ENCODE data around the gene RITA1. TPM values are rescaled to one million over a fixed set of nuclear protein-coding genes. Genes with fewer than 3 reads are reported as not detected.
"Not testable (repeated sequence)": the region's sequence is repeated elsewhere in the genome, so short reads cannot be mapped to it uniquely, and the experiment has no call there.

The RITA1 gene
- polyA plus RNA-seq, 2 of the 4 experiments (the other 2 are of a cell fraction), result 18.6 to 20.5 TPM

DNA sequence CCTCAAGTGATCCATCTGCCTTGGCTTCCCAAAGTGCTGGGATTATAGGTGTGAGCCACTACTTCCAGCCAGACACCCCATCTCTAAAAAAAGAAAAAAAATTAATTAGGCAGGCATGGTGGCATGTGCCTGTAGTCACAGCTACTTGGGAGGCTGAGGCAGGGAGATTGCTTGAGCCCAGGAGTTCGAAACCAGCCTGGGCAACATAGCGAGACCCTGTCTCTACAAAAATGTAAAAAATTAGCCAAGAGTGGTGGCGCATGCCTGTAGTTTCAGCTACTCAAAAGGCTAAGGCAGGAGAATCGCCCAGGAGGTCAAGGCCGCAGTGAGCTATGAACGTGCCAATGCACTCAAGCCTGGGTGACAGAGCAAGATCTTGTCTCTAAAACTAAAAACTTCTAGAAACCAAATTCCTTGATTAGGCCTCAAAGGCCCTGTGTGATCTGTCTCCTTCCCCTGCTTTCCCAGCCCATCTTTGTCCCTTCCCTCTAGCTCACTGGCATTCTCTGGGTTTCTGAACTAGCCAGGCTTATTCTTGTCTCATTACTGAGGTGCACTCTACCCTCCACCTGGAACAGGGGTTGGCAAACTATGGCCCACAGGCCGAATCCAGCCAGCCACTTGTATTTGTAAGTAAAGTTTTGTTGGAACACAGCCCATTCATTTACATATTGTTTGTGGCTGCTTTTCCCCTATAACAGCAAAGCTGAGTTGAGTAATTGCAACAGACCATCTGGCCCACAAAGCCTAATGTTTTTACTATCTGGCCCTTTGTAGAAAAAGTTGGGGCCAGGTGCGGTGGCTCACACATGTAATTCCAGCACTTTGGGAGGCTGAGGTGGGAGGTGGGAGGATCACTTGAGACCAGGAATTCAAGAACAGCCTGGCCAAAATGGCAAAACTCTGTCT lies 18.6 kb downstream of the RITA1 start (continued):
- no peak for TF ChIP-seq RAD21 (conservative IDR thresholded peaks at IDR 0.05 in 1 of 2, IDR thresholded peaks at IDR 0.05 in 1 of 2)
- TF ChIP-seq JUN (IDR thresholded peaks at IDR 0.05), result no peak
- no peak for TF ChIP-seq MAX (IDR thresholded peaks at IDR 0.05)
- no peak for TF ChIP-seq RNF2 (IDR thresholded peaks at IDR 0.05; ENCODE audit: borderline replicate concordance, low read depth)
- no peak for TF ChIP-seq PHF8 (IDR thresholded peaks at IDR 0.05; ENCODE audit: borderline replicate concordance, low read depth)
- no peak for TF ChIP-seq TP53 (CRISPR knock-in tag; IDR thresholded peaks at IDR 0.05)
- no peak for TF ChIP-seq ZNF302 (CRISPR knock-in tag; IDR thresholded peaks at IDR 0.05)
- no peak for TF ChIP-seq BHLHE40 (IDR thresholded peaks at IDR 0.05; ENCODE audit: low read depth, low read length)

DNA sequence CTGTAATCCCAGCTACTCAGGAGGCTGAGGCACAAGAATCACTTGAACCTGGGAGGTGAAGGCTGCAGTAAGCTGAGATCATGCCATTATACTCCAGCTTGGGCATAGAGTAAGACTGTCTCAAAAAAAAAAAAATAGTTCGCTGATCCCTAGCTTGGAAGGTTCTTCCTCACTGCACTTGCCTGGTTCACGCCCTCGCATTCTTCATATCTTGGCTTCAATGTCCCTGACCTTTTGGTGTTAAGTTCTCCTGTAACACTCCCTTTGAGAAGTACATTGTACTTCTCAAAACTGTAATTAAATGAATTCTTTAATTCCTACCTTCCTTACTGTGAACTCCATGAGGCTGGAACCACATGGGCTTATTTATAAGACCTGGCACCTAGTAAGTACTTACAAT lies 19.3 kb downstream of the RITA1 start:
- DNase-seq (ENCODE audit: low read depth in 1 of 2, low spot score in 1 of 2), result no peak

GRCh38 chr12:113206802-113207201 lies 21.3 kb downstream of the RITA1 start:
- H3K4me3 ChIP-seq; CTCF ChIA-PET; H3K4me2 ChIP-seq; H3K27ac ChIP-seq; ATAC-seq; H3K9me3 ChIP-seq; POLR2A ChIA-PET; FAIRE-seq; DNase-seq (ENCODE audit: low read depth in 1 of 2, low spot score in 1 of 2); H3K4me1 ChIP-seq: not testable (repeated sequence)
- 93% methylated on average over 5 of the region's 5 CpGs for WGBS (ENCODE audit: missing lambda C conversion rate)

More for the DNA sequence above, 19.3 kb downstream of the RITA1 start:
- Histone ChIP-seq H3K4me3 (no peak overlapping the region), H3K4me1 (no peaks in the 10 kb centered on the region), H3K27ac (0 out of 6 replicates have a peak overlapping the region, but pooled peaks of 1 of the 2 experiments have one; percentile 4), H3K4me2 (no peak overlapping the region), H3K9me3 (no peaks in the 10 kb centered on the region)
- ChIA-PET CTCF (interaction anchor here (1.0 to 2.1 kb wide), 5 partner anchors 9 to 107 kb away, joined by 3 to 9 read pairs (median 3); no protein-coding TSS in a partner anchor), POLR2A (no interaction called here)
- TF ChIP-seq HOXA7 (CRISPR knock-in tag; IDR thresholded peaks at IDR 0.05), result no peak
- TF ChIP-seq RARB (CRISPR knock-in tag; IDR thresholded peaks at IDR 0.05), result no peak
- TF ChIP-seq, protein P1, sequence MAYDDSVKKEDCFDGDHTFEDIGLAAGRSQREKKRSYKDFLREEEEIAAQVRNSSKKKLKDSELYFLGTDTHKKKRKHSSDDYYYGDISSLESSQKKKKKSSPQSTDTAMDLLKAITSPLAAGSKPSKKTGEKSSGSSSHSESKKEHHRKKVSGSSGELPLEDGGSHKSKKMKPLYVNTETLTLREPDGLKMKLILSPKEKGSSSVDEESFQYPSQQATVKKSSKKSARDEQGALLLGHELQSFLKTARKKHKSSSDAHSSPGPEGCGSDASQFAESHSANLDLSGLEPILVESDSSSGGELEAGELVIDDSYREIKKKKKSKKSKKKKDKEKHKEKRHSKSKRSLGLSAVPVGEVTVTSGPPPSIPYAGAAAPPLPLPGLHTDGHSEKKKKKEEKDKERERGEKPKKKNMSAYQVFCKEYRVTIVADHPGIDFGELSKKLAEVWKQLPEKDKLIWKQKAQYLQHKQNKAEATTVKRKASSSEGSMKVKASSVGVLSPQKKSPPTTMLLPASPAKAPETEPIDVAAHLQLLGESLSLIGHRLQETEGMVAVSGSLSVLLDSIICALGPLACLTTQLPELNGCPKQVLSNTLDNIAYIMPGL (CRISPR knock-in tag; IDR thresholded peaks at IDR 0.05; ENCODE audit: borderline replicate concordance), result no peak
- no peak for TF ChIP-seq HEYL (CRISPR knock-in tag; IDR thresholded peaks at IDR 0.05)
- TF ChIP-seq FOSB (CRISPR knock-in tag; IDR thresholded peaks at IDR 0.05), result no peak
- TF ChIP-seq TP53 (CRISPR knock-in tag; IDR thresholded peaks at IDR 0.05), result no peak
- no peak for TF ChIP-seq MYC (IDR thresholded peaks at IDR 0.05; ENCODE audit: borderline replicate concordance, low read length)
- TF ChIP-seq POLR2A (IDR thresholded peaks at IDR 0.05; ENCODE audit: low read length), result no peak
- no peak for TF ChIP-seq ESRRA (IDR thresholded peaks at IDR 0.05; ENCODE audit: borderline replicate concordance, low read length)
- no peak for TF ChIP-seq PHF8 (IDR thresholded peaks at IDR 0.05; ENCODE audit: borderline replicate concordance, low read depth)
- TF ChIP-seq NR3C1 (IDR thresholded peaks at IDR 0.05), result no peak
- TF ChIP-seq RFX5 (IDR thresholded peaks at IDR 0.05), result no peak
- no peak for TF ChIP-seq ZFP36 (IDR thresholded peaks at IDR 0.05; ENCODE audit: borderline replicate concordance, partially characterized antibody)
- TF ChIP-seq JUN (IDR thresholded peaks at IDR 0.05), result no peak
- no peak for TF ChIP-seq CHD2 (IDR thresholded peaks at IDR 0.05; ENCODE audit: low read length, partially characterized antibody)
- TF ChIP-seq EHMT2 (IDR thresholded peaks at IDR 0.05; ENCODE audit: low read depth), result no peak
- 79% methylated on average over 3 of the region's 3 CpGs for WGBS (ENCODE audit: missing lambda C conversion rate)
- ATAC-seq (peak in 1 of 2 experiments; percentile 16; a peak in 2 of 6 replicates), FAIRE-seq (no peak)
